Right ventricle myocardium inferior (tissue), 1 donor: ENCODE data around the gene IKZF1. TPM values are rescaled to one million over a fixed set of nuclear protein-coding genes. Genes with fewer than 3 reads are reported as not detected.
"Not testable (repeated sequence)": the region's sequence is repeated elsewhere in the genome, so short reads cannot be mapped to it uniquely, and the experiment has no call there.

Source experiments
- ATAC-seq: fragments of 200-7000 bp; cut with Tn5 transposase; one replicate; pipeline ENCODE4 v1.9.1; 2020; ENCODE audit warnings: mild to moderate bottlenecking, moderate library complexity
- DNase-seq: peaks from one replicate; pipeline ENCODE4 v3.0.0; 2021; ENCODE audit errors: missing footprints
- intact Hi-C: fragments of 100-400 bp; cut with DNase I; formaldehyde crosslinking; loops from one replicate; pipeline ENCODE4 v1.11.0; 2022
- total RNA-seq: library from RNA; stranded (reverse); fragmentation: NEBNext Ultra II Directional; extraction: Animal tissue kit (Norgen Biotek cat#: 25700); gene quantifications from one replicate; pipeline ENCODE4 v1.2.1, GENCODE V29; 2021
- donor health status: DM: no; HTN: yes; CAD: no; lungs with severe emphysema.

The IKZF1 gene
- total RNA-seq, 1 donor from 2014 or later, result 3.5 TPM

DNA sequence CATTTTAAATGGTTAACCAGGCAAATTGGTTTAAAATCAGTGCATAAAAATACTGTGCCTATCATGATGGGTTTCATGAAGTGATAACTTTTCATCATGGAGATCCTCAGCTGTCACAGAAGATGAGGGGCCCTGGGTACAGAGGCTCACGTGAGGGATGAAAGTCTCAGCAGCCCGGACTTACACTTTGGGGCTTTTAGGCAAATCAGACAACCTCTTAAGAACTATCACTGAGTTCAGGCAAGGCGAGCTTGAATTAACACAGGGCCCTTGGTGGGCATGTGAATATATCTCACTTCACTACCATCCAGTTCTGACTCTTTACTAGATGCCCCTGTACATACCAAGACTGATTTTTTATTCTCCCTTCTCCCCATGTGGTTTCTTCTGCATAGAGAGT, 19.6 kb downstream of the IKZF1 start:
- intact Hi-C loops, result no loop called here
- ATAC-seq (no peak), DNase-seq (no peak)

GRCh38 chr7:50327443-50327842, 22.9 kb downstream of the IKZF1 start:
- intact Hi-C loops, result no loop called here
- no peak for DNase-seq
- no peak for ATAC-seq

DNA sequence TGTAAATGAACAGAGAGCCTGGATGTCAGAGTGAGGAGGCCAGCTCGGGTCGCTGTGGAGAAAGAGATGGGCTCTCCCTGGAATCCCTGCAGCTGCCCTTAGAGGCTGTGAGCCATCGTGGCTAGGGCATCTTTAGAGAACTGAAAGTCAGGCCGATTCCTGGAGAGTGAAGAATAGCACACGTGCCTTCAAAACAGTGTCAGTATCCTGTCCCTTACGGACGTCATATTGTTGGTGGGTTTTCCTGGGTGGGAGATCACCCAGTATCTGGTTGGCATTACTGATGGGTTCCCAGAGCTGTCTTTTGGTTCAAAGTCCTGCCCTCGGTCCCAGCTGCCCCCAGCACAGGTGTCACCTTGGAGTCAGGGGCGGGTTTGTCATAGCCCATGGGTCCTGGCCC, 25.3 kb downstream of the IKZF1 start:
- intact Hi-C loops, result no loop called here
- DNase-seq (no peak), ATAC-seq (no peak)

DNA sequence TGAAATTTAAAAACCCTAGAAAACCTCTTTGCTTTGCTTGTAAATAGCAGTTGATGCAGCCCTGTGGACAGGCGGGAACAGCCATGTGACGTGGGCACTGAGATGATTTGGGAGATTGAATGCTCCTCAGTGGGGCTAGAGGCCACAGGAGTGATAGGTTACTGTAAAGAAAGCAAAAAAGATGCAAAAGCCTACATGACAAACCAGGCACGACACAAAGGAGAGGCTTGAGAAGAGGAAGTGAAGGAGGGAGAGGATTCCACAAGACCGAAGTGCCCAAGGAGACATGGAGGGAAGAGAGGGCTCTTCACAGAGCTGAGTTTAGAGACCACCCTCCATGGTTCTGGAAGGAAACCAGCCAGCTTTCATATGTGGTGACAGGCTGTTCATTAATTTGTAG, 25.7 kb downstream of the IKZF1 start:
- ATAC-seq (no peak), DNase-seq (no peak)
- intact Hi-C loops, result no loop called here

DNA sequence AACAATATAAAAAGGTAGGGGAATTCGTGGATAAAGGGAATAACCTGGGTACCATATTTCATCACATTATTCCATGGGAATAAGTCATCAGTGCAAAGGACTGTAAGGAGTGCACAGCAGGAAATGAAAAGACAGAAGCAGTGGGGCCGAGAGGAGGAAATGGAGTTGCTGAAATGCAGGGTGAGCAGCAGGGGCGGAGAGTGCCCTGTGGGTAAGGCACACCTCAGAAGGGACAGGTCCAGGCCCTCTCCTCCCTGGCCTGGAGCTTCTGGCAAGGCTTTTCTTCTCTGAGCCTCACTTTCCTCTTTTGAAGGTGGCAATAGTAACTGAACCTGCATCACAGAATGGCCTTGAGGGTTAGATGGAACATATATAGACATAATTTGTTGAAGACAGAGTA, 26.2 kb downstream of the IKZF1 start:
- intact Hi-C loops, result no loop called here
- ATAC-seq (no peak), DNase-seq (no peak)

DNA sequence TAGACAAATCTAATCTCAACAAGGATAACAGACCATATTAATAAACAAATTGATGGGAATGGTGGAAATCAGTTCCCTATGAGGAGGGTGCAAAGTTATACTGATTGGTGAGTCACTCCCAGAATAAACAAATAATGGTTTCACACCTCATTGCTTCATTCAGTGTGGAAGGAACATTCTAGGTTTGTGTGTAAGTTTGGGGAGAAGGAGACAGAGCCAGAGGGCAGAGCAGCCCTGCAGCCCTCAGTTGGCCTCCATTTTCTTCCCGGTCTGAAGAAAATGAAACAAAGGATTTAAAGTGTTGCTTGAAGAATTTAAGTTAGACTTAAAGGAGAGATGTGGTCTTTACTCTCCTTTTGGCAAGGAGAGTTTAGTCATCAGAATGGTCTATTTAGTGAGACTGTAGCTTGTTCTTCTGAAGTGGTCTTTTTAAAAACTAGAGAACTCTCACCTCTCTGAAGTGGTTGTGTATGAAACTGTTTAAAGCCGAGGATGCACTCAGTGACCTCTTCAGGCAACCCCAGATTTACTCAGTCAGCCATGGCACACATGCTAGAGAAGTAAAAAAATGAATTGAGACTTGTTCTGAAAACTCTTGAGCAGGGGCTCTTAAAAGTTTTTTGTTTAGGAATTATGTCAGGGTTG, 27.2 kb downstream of the IKZF1 start:
- ATAC-seq (no peak), DNase-seq (no peak)
- intact Hi-C loops, result no loop called here

GRCh38 chr7:50332241-50333165, 28.0 kb downstream of the IKZF1 start:
- intact Hi-C loops, result no loop called here
- DNase-seq (no peak), ATAC-seq (no peak)

DNA sequence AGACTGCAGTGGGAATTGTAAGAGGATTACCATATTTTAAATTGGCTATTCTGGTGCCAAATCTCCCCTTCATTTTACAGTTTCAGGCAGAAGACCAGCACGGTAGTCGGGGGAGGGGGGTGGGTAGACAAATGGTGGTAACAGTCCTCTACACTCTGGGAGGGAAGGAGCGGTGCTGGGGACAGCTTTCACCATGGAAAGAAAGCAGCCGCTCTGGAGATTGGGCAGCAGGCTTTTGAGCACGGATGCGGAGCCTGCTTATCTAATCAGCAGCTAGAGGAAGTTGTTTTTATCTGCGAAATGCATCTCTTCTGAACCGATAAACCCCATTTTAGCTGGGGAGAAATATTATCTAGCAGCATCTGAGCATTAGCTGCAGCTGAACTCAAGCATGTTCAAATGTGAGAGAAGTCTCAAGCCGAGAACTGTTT, 28.7 kb downstream of the IKZF1 start:
- intact Hi-C loops, result no loop called here

GRCh38 chr7:50334341-50334994, 30.0 kb downstream of the IKZF1 start:
- no peak for ATAC-seq
- DNase-seq, result no peak
- intact Hi-C loops, result no loop called here

More for the DNA sequence above, 28.7 kb downstream of the IKZF1 start:
- no peak for ATAC-seq
- DNase-seq, result no peak

GRCh38 chr7:50335230-50335794, 30.8 kb downstream of the IKZF1 start:
- intact Hi-C loops, result no loop called here
- ATAC-seq, result no peak

GRCh38 chr7:50335795-50336754, 31.6 kb downstream of the IKZF1 start:
- ATAC-seq (no peak), DNase-seq (no peak)
- intact Hi-C loops, result no loop called here

More at GRCh38 chr7:50335230-50335794, 30.8 kb downstream of the IKZF1 start:
- no peak for DNase-seq

GRCh38 chr7:50336894-50337703, 32.6 kb downstream of the IKZF1 start:
- no peak for ATAC-seq
- intact Hi-C loops, result no loop called here
- DNase-seq, result no peak

GRCh38 chr7:50339472-50339871, 35.0 kb downstream of the IKZF1 start:
- intact Hi-C loops, DNase-seq, ATAC-seq: not testable (repeated sequence)

GRCh38 chr7:50339990-50340500, 35.5 kb downstream of the IKZF1 start:
- intact Hi-C loops, result no loop called here
- DNase-seq (no peak), ATAC-seq (no peak)

DNA sequence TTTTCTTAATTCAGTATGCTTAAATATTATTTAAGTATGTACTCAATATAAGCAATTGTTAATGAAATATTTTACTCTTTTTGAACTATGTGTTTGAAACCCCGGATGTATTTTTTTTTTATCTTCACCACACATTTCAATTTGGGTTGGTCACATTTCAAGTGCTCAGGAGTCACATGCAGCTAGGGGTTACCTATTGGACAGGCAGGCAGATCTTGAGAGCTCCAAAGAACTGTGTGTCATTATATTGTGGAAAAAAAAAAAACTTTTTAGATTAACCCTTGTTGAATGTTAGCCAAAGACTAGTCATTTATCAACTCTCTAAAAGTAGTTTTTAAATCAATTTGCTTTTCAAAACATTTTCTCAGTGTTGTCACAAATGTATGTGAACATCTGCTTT, 37.2 kb downstream of the IKZF1 start:
- intact Hi-C loops, result no loop called here
- DNase-seq (no peak), ATAC-seq (no peak)

DNA sequence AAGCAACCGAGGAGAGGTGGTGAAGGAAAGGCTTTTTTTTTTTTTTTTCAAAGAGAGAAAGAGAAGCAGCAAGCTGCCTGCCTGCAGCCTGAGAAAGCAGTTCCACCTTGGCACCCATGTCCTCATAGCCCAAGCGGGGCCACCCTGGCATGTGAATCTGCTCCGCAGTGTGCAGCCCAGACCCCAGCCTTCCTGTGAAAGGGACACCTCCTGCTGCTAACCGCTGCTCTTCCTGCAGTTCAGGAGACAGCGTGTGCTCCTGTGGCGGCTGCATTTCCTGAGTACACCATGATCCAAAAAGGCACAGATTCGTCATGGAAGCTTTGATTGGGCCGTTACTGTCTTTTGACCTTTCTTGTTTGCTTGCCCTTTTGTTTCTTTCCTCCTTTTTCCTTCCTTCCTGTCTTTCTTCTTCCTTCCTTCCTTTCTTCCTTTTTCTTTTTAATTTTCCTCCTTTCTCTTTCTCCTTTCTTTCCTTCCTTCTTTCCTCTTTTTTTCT, 38.1 kb downstream of the IKZF1 start:
- intact Hi-C loops, result no loop called here
- ATAC-seq, result peak; percentile 34

More for the DNA sequence above, 38.1 kb downstream of the IKZF1 start:
- peak; percentile 78 for DNase-seq
